K562 (cell line): Measurements from ENCODE around the gene GATA2. TPM values are rescaled to one million over a fixed set of nuclear protein-coding genes. Genes with fewer than 3 reads are reported as not detected.

ENCODE experiments used
- ATAC-seq: fragments of 200-7000 bp; cut with Tn5 transposase; 3 replicates; pipeline ENCODE4 v1.9.1; 2020; ENCODE audit warnings: moderate library complexity
- BruUV-seq: library from RNA; stranded (reverse); fragments of 400-500 nt; replicated peaks from 2 replicates; lab custom pipeline; 2021; lab: Mats Ljungman, UMichigan
- CTCF ChIA-PET: fragments of 300-600 bp; formaldehyde crosslinking; extraction: SDS; loops from one replicate; lab custom pipeline; 2021; ENCODE audit warnings: low intra/inter-chr PET ratio; lab: Yijun Ruan, JAX
- POLR2A ChIA-PET: fragments of 300-600, 350-650 bp; sonication (Branson Sonifier 250); formaldehyde crosslinking; extraction: SDS; loops from one replicate; lab custom pipeline; 2021; ENCODE audit warnings: antibody characterized with exemption, inconsistent platforms; lab: Yijun Ruan, JAX
- DNase-seq, 4 experiments: peaks; one replicate each; pipeline versions ENCODE4 v3.0.0 to v3.0.0-alpha.2; 2011 to 2018; ENCODE audit warnings: low spot score in 3 of 4, mixed read lengths in 3 of 4; ENCODE audit errors: extremely low read depth in 1 of 4
- FAIRE-seq: peaks from 2 replicates; lab custom pipeline; 2011; peaks lifted over from hg19 to GRCh38; lab: Jason Lieb, UNC
- H2AFZ ChIP-seq: 2 replicates; pipeline ENCODE4 v1.6.0; 2011; ENCODE audit warnings: low read depth, low read length, control low read depth, inconsistent platforms
- H3K27ac ChIP-seq: fragments of 200-600 bp; 3 replicates; pipeline ENCODE4 v1.8.0; 2011; ENCODE audit warnings: low read depth, mild to moderate bottlenecking, control low read depth, inconsistent platforms, low read length, moderate library complexity, mixed read lengths; ENCODE audit errors: extremely low read depth
- H3K27me3 ChIP-seq, 2 experiments: fragments of 300-600 bp in 1 of 2; 2 replicates in 1 of 2; 3 replicates in 1 of 2; pipeline versions ENCODE4 v1.6.0 to v1.8.0; 2011; ENCODE audit warnings: inconsistent platforms in 2 of 2, low read length in 2 of 2, mild to moderate bottlenecking in 1 of 2, mixed read lengths in 1 of 2, moderate library complexity in 1 of 2; ENCODE audit not compliant: control insufficient read depth in 2 of 2, insufficient read depth in 2 of 2
- H3K36me3 ChIP-seq: fragments of 300-600 bp; 3 replicates; pipeline ENCODE4 v1.8.0; 2011; ENCODE audit warnings: mild to moderate bottlenecking, low read length, inconsistent platforms; ENCODE audit not compliant: control insufficient read depth, insufficient read depth
- H3K4me1 ChIP-seq, 2 experiments: fragments of 200-600 bp in 1 of 2; replicated peaks in 1 of 2; 2 replicates in 1 of 2; 3 replicates in 1 of 2; pipeline versions ENCODE4 v1.5.1 to v1.8.0; 2011; ENCODE audit warnings: inconsistent platforms in 2 of 2, low read length in 2 of 2, mild to moderate bottlenecking in 1 of 2, mixed read lengths in 1 of 2, moderate library complexity in 1 of 2; ENCODE audit not compliant: control insufficient read depth in 2 of 2, insufficient read depth in 2 of 2
- H3K4me2 ChIP-seq: 2 replicates; pipeline ENCODE4 v1.6.1; 2011; ENCODE audit warnings: low read length, control low read depth, inconsistent platforms, mixed read lengths; ENCODE audit not compliant: insufficient read depth
- H3K4me3 ChIP-seq: fragments of 200-600 bp; sonication (generic), shearing (Covaris generic); 2 replicates; pipeline ENCODE4 v1.5.1; 2016; ENCODE audit warnings: control low read depth, inconsistent platforms
- H3K79me2 ChIP-seq: fragments of 200-600 bp; 3 replicates; pipeline ENCODE4 v1.8.0; 2011; ENCODE audit warnings: low read length, inconsistent platforms; ENCODE audit not compliant: control insufficient read depth, insufficient read depth
- H3K9ac ChIP-seq, 2 experiments: 2 replicates each; pipeline versions ENCODE4 v1.6.0 to v1.6.1; 2011; ENCODE audit warnings: low read depth in 2 of 2, low read length in 2 of 2, control low read depth in 1 of 2, inconsistent platforms in 1 of 2, mild to moderate bottlenecking in 1 of 2, mixed read lengths in 1 of 2; ENCODE audit not compliant: insufficient read depth in 1 of 2
- H3K9me1 ChIP-seq: one replicate; pipeline ENCODE4 v1.6.0; 2011; ENCODE audit warnings: inconsistent platforms, mild to moderate bottlenecking, low read length, moderate library complexity; ENCODE audit not compliant: control insufficient read depth, insufficient read depth
- H3K9me3 ChIP-seq: replicated peaks from 2 replicates; pipeline ENCODE4 v1.5.1; 2011; ENCODE audit warnings: low read depth, low read length, inconsistent platforms; ENCODE audit not compliant: control insufficient read depth, insufficient read depth
- H4K20me1 ChIP-seq: replicated peaks from 2 replicates; pipeline ENCODE4 v1.6.1; 2011; ENCODE audit warnings: low read length, inconsistent platforms, mixed read lengths; ENCODE audit not compliant: control insufficient read depth, insufficient read depth
- whole genome bisulfite sequencing: fragments of 100-300 bp; shearing (Covaris generic); methylation state at CpG from one replicate; pipeline ENCODE4 v1.1.6; 2016; ENCODE audit warnings: low coverage, mixed read lengths; ENCODE audit not compliant: insufficient coverage; ENCODE audit errors: missing lambda C conversion rate; 5-methylcytosine and 5-hydroxymethylcytosine counted together
- in situ Hi-C: fragments of 300-500 bp; cut with MboI; formaldehyde crosslinking; loops from 4 replicates; pipeline ENCODE4 v1.15.0; 2018; ENCODE audit warnings: inconsistent platforms, mixed read lengths
- intact Hi-C: fragments of 100-400 bp; cut with micrococcal nuclease; formaldehyde crosslinking; loops from 2 replicates; pipeline ENCODE4 v1.14.2; 2022
- polyA plus RNA-seq, 8 experiments: library from polyadenylated mRNA; depleted of rRNA in 4 of 8; stranded (reverse) in 5 of 8; unstranded in 3 of 8; fragments of >200 nt; fragmentation: Nextera tagmentation in 2 of 8; fragmentation: Illumina TruSeq in 1 of 8; extraction: Ambion mirVana in 2 of 8; extraction: Trizol in 1 of 8; gene quantifications; 2 replicates each; pipeline versions ENCODE4 v1.2.1 to v1.2.3, GENCODE V29; 2011 to 2014; ENCODE audit warnings: inconsistent platforms in 1 of 8, missing spikeins in 1 of 8
- total RNA-seq, 7 experiments: library from RNA; depleted of rRNA in 6 of 7; stranded (reverse); fragments of >200 nt in 6 of 7; fragmentation: Illumina TruSeq in 2 of 7; extraction: Trizol in 2 of 7; gene quantifications; 2 replicates each; pipeline versions ENCODE4 v1.2.1 to v1.2.3, GENCODE V29; 2011 to 2021; ENCODE audit warnings: low replicate concordance in 1 of 7
- TF ChIP-seq, protein P1 (sequence below): fragments of 450-650 bp; IDR thresholded peaks from 2 replicates; pipeline ENCODE4 v1.6.1; 2016; ENCODE audit warnings: low read depth

GATA2 gene
- total and polyA plus RNA-seq, 9 of the 15 experiments (the other 6 are each of a cell fraction or from before 2014, with no cell fraction given), result 8.5 to 218 (median 50.8) TPM

DNA sequence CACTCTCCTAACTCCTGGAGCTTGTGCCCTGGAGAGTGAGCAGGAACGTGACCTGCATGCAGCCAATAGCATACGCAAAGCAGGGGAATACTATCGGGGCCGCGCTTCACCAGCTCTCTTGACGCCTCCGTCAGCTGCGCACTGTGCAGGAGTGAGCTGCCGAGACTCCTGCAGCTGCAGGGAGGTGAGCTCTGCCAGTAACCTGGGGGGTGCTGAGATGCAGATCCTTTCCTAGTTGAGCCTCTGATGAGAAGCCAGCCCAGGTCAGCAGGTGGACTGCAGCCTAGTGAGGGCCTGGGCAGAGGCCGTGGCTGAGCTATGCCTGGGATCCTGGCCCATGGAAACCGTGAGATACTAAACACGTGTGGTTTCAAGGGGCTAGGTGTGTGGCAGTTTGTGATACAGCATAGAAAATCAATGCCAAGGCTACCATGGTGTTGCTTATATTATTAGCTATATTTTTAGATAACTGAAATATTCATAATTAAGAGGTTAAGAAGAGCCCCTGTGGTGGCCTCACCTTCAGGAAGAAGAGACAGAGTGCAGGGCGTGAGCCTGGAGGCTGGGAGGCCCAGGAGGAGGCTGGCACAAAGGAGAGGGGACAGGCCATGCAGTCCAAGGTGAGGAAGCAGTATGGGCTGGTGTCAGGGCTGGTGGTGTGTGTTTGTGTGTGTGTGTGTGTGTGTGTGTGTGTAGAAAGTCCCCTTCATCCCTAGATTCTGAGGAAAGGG is 20.4 kb downstream of the GATA2 start:
- Histone ChIP-seq H3K4me1 (peaks cover 12 to 26% of the 10 kb centered on the region in 2 experiments; a peak in 4 of 5 replicates), H3K9me3 (no peaks in the 10 kb centered on the region), H3K4me3 (no peak overlapping the region), H4K20me1 (no peaks in the 10 kb centered on the region), H3K27ac (no peak overlapping the region), H3K4me2 (no peak overlapping the region), H3K79me2 (no peaks in the 10 kb centered on the region), H3K9me1 (peaks cover 3% of the 10 kb centered on the region), H3K9ac (no peak overlapping the region), H2AFZ (no peak overlapping the region), H3K36me3 (no peaks in the 10 kb centered on the region), H3K27me3 (no peaks in the 10 kb centered on the region; a peak in 1 of 5 replicates)
- POLR2A ChIA-PET, result interaction anchor here (1.1 to 1.5 kb wide), 3 partner anchors 10 to 303 kb away, joined by 3 to 11 read pairs (median 4); no protein-coding TSS in a partner anchor
- 47% methylated on average over 9 of the region's 13 CpGs for WGBS
- intact Hi-C loops (no loop called here), in situ Hi-C loops (no loop called here)
- ATAC-seq (no peak; the same call in 2 of the 3 replicates), DNase-seq (no peak), FAIRE-seq (no peak)
- no TSS peak for BruUV-seq
- CTCF ChIA-PET, result no interaction called here
- TF ChIP-seq, protein P1, sequence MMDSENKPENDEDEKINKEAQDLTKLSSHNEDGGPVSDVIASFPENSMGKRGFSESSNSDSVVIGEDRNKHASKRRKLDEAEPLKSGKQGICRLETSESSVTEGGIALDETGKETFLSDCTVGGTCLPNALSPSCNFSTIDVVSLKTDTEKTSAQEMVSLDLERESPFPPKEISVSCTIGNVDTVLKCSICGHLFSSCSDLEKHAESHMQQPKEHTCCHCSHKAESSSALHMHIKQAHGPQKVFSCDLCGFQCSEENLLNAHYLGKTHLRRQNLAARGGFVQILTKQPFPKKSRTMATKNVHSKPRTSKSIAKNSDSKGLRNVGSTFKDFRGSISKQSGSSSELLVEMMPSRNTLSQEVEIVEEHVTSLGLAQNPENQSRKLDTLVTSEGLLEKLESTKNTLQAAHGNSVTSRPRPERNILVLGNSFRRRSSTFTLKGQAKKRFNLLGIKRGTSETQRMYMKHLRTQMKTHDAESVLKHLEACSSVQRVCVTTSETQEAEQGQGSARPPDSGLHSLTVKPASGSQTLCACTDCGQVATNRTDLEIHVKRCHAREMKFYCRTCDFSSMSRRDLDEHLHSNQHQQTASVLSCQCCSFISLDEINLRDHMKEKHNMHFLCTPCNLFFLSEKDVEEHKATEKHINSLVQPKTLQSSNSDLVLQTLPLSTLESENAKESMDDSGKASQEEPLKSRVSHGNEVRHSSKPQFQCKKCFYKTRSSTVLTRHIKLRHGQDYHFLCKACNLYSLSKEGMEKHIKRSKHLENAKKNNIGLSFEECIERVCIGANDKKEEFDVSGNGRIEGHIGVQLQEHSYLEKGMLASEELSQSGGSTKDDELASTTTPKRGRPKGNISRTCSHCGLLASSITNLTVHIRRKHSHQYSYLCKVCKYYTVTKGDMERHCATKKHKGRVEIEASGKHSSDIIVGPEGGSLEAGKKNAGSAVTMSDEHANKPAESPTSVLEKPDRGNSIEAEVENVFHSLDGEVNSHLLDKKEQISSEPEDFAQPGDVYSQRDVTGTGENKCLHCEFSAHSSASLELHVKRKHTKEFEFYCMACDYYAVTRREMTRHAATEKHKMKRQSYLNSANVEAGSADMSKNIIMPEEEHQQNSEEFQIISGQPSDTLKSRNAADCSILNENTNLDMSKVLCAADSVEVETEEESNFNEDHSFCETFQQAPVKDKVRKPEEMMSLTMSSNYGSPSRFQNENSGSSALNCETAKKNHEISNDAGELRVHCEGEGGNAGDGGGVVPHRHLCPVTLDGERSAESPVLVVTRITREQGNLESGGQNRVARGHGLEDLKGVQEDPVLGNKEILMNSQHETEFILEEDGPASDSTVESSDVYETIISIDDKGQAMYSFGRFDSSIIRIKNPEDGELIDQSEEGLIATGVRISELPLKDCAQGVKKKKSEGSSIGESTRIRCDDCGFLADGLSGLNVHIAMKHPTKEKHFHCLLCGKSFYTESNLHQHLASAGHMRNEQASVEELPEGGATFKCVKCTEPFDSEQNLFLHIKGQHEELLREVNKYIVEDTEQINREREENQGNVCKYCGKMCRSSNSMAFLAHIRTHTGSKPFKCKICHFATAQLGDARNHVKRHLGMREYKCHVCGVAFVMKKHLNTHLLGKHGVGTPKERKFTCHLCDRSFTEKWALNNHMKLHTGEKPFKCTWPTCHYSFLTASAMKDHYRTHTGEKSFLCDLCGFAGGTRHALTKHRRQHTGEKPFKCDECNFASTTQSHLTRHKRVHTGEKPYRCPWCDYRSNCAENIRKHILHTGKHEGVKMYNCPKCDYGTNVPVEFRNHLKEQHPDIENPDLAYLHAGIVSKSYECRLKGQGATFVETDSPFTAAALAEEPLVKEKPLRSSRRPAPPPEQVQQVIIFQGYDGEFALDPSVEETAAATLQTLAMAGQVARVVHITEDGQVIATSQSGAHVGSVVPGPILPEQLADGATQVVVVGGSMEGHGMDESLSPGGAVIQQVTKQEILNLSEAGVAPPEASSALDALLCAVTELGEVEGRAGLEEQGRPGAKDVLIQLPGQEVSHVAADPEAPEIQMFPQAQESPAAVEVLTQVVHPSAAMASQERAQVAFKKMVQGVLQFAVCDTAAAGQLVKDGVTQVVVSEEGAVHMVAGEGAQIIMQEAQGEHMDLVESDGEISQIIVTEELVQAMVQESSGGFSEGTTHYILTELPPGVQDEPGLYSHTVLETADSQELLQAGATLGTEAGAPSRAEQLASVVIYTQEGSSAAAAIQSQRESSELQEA, result no peak
